ENCODE measurements around the gene ARHGEF37. TPM values are rescaled to one million over a fixed set of nuclear protein-coding genes. Genes with fewer than 3 reads are reported as not detected.

ARHGEF37 gene
- total RNA-seq, 1 experiment from 2014 or later: 0.42 TPM

- Histone ChIP-seq H3K14ac (ENCODE audit: insufficient read depth, low read length) (no peak overlapping the region), H3K27ac (ENCODE audit: insufficient read length, low read depth, low read length) (no peak overlapping the region), H2BK20ac (ENCODE audit: low read depth, low read length, poor library complexity, severe bottlenecking) (no peak overlapping the region), H4K91ac (ENCODE audit: insufficient read length, low read depth, low read length) (no peak overlapping the region), H2BK15ac (ENCODE audit: low read depth, low read length) (no peak overlapping the region), H3K56ac (ENCODE audit: insufficient read length, low read depth, low read length) (no peak overlapping the region), H3K23me2 (ENCODE audit: insufficient read length, low read depth, low read length, poor library complexity, severe bottlenecking) (no peaks in the 10 kb centered on the region), H3K9me3 (ENCODE audit: control insufficient read depth, low read depth, low read length) (no peaks in the 10 kb centered on the region), H4K8ac (replicated peaks; ENCODE audit: insufficient read length, low read depth, low read length) (no peak overlapping the region), H3K4me1 (ENCODE audit: insufficient read depth, low read length) (no peaks in the 10 kb centered on the region), H2AFZ (ENCODE audit: low read length) (no peak overlapping the region), H2BK120ac (ENCODE audit: low read depth, low read length, poor library complexity, severe bottlenecking) (no peak overlapping the region), H4K5ac (ENCODE audit: insufficient read length, low read depth, low read length) (no peak overlapping the region), H2AK5ac (ENCODE audit: insufficient read length, low read length) (no peak overlapping the region), H3K79me1 (ENCODE audit: insufficient read depth, low read depth, low read length, poor library complexity, severe bottlenecking) (no peaks in the 10 kb centered on the region), H3K27me3 (ENCODE audit: insufficient read depth, low read length) (no peaks in the 10 kb centered on the region), H4K20me1 (ENCODE audit: control insufficient read depth, insufficient read depth, insufficient read length) (no peaks in the 10 kb centered on the region), H3K4ac (ENCODE audit: low read depth, low read length) (no peak overlapping the region), H3K79me2 (ENCODE audit: insufficient read depth, low read length) (no peaks in the 10 kb centered on the region), H2BK5ac (ENCODE audit: insufficient read length, low read length) (no peak overlapping the region), H3K4me2 (ENCODE audit: insufficient read depth, insufficient read length, low read length) (no peak overlapping the region), H3T11ph (ENCODE audit: low read length) (no peak overlapping the region), H3K18ac (ENCODE audit: insufficient read length, low read depth, low read length) (no peak overlapping the region), H3K9ac (ENCODE audit: extremely low read depth, insufficient read length, low read length) (no peak overlapping the region), H3K23ac (ENCODE audit: insufficient read length, low read depth, low read length) (no peak overlapping the region), H2BK12ac (ENCODE audit: insufficient read length, low read depth, low read length) (no peak overlapping the region)
- Mint-ChIP-seq H3K27ac (no peak overlapping the region), H3K9me3 (no peaks in the 10 kb centered on the region), H3K4me3 (no peak overlapping the region), H3K27me3 (ENCODE audit: low read depth) (peaks cover 16% of the 10 kb centered on the region), H3K36me3 (ENCODE audit: insufficient read depth in 1 of 3, low read depth in 3 of 3) (no peaks in the 10 kb centered on the region), H3K4me1 (peaks cover 5 to 6% of the 10 kb centered on the region in 2 experiments)
- WGBS (ENCODE audit: extremely low coverage, insufficient read length, low lambda C conversion rate): no CpG with 5 or more reads among the region's 1 CpG
- DNase-seq: no peak
- TF ChIP-seq, protein P1, sequence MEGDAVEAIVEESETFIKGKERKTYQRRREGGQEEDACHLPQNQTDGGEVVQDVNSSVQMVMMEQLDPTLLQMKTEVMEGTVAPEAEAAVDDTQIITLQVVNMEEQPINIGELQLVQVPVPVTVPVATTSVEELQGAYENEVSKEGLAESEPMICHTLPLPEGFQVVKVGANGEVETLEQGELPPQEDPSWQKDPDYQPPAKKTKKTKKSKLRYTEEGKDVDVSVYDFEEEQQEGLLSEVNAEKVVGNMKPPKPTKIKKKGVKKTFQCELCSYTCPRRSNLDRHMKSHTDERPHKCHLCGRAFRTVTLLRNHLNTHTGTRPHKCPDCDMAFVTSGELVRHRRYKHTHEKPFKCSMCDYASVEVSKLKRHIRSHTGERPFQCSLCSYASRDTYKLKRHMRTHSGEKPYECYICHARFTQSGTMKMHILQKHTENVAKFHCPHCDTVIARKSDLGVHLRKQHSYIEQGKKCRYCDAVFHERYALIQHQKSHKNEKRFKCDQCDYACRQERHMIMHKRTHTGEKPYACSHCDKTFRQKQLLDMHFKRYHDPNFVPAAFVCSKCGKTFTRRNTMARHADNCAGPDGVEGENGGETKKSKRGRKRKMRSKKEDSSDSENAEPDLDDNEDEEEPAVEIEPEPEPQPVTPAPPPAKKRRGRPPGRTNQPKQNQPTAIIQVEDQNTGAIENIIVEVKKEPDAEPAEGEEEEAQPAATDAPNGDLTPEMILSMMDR (conservative IDR thresholded peaks at IDR 0.05): no peak
Measured at GRCh38 chr5:149586708-149587318, 5.5 kb downstream of the ARHGEF37 start.
